CD4-positive, alpha-beta T cell treated with Interleukin-2 at 100 ng/mL for 4 hours (primary cell): Measurements from ENCODE around the gene KCNG2.
"Not testable (repeated sequence)": the region's sequence is repeated elsewhere in the genome, so short reads cannot be mapped to it uniquely, and the experiment has no call there.

Experiments used
- DNase-seq: peaks from one replicate; pipeline ENCODE4 v3.0.0-alpha.2; 2020; ENCODE audit warnings: low spot score

The KCNG2 gene

GRCh38 chr18:79872527-79873444 is 75.0 kb downstream of the KCNG2 start:
- DNase-seq, result no peak

- no peak for DNase-seq
These were observed 75.8 kb downstream of the KCNG2 start for GRCh38 chr18:79873449-79874110.

- no peak for DNase-seq
These were observed 77.1 kb downstream of the KCNG2 start for GRCh38 chr18:79874553-79875530.

- no peak for DNase-seq
These were observed 77.8 kb downstream of the KCNG2 start for GRCh38 chr18:79875531-79875919.

GRCh38 chr18:79875931-79876461 is 78.3 kb downstream of the KCNG2 start:
- DNase-seq, result no peak

GRCh38 chr18:79876497-79876896 is 78.8 kb downstream of the KCNG2 start:
- DNase-seq, result no peak

- DNase-seq, result no peak
These were observed 79.7 kb downstream of the KCNG2 start for GRCh38 chr18:79877163-79878091.

GRCh38 chr18:79878246-79878645 is 80.5 kb downstream of the KCNG2 start:
- DNase-seq, result not testable (repeated sequence)

GRCh38 chr18:79878741-79879378 is 81.1 kb downstream of the KCNG2 start:
- DNase-seq, result no peak

GRCh38 chr18:79879566-79879965 is 81.8 kb downstream of the KCNG2 start:
- no peak for DNase-seq

GRCh38 chr18:79881695-79882094 is 84.0 kb downstream of the KCNG2 start:
- no peak for DNase-seq

- no peak for DNase-seq
These were observed 84.9 kb downstream of the KCNG2 start for GRCh38 chr18:79882522-79883241.

GRCh38 chr18:79883461-79884293 is 85.9 kb downstream of the KCNG2 start:
- DNase-seq, result no peak

- DNase-seq, result no peak
These were observed 86.7 kb downstream of the KCNG2 start for GRCh38 chr18:79884294-79884962.

GRCh38 chr18:79884963-79885728 is 87.4 kb downstream of the KCNG2 start:
- no peak for DNase-seq

GRCh38 chr18:79887181-79888000 is 89.7 kb downstream of the KCNG2 start:
- DNase-seq, result no peak
